ENCODE measurements around the gene TMEM119. TPM values are rescaled to one million over a fixed set of nuclear protein-coding genes. Genes with fewer than 3 reads are reported as not detected.

TMEM119 gene
- total RNA-seq, 1 experiment from 2014 or later, result not detected

- Mint-ChIP-seq H3K4me3 (ENCODE audit: low read depth, unreplicated experiment) (no peak overlapping the region), H3K27ac (ENCODE audit: unreplicated experiment) (no peak overlapping the region), H3K36me3 (ENCODE audit: insufficient read depth, unreplicated experiment) (no peaks in the 10 kb centered on the region), H3K4me1 (ENCODE audit: low read depth, unreplicated experiment) (no peaks in the 10 kb centered on the region), H3K27me3 (ENCODE audit: unreplicated experiment) (peaks cover 68% of the 10 kb centered on the region), H3K9me3 (ENCODE audit: low read depth, unreplicated experiment) (no peaks in the 10 kb centered on the region)
- BruUV-seq (replicated peaks), result no TSS peak
- intact Hi-C loops (cut with micrococcal nuclease; ENCODE audit: unreplicated experiment), result no loop called here
- no peak for TF ChIP-seq CTCF (IDR thresholded peaks at IDR 0.05; ENCODE audit: unreplicated experiment)
- CTCF ChIA-PET, result no interaction called here
- no peak for DNase-seq
These were observed 13.3 kb downstream of the TMEM119 start for GRCh38 chr12:108584456-108585065.

- no peaks in the 10 kb centered on the region for H3K9me3 Mint-ChIP-seq (ENCODE audit: low read depth, unreplicated experiment)
- H3K27ac Mint-ChIP-seq (ENCODE audit: unreplicated experiment), result no peak overlapping the region
- DNase-seq, result no peak
- intact Hi-C loops (cut with micrococcal nuclease; ENCODE audit: unreplicated experiment), result no loop called here
- no peaks in the 10 kb centered on the region for H3K4me1 Mint-ChIP-seq (ENCODE audit: low read depth, unreplicated experiment)
- peaks cover 68% of the 10 kb centered on the region for H3K27me3 Mint-ChIP-seq (ENCODE audit: unreplicated experiment)
- no peaks in the 10 kb centered on the region for H3K36me3 Mint-ChIP-seq (ENCODE audit: insufficient read depth, unreplicated experiment)
- CTCF ChIA-PET, result no interaction called here
- no peak for TF ChIP-seq CTCF (IDR thresholded peaks at IDR 0.05; ENCODE audit: unreplicated experiment)
- no peak overlapping the region for H3K4me3 Mint-ChIP-seq (ENCODE audit: low read depth, unreplicated experiment)
- BruUV-seq (replicated peaks), result no TSS peak
These were observed 13.9 kb downstream of the TMEM119 start for GRCh38 chr12:108583991-108584390.

DNA sequence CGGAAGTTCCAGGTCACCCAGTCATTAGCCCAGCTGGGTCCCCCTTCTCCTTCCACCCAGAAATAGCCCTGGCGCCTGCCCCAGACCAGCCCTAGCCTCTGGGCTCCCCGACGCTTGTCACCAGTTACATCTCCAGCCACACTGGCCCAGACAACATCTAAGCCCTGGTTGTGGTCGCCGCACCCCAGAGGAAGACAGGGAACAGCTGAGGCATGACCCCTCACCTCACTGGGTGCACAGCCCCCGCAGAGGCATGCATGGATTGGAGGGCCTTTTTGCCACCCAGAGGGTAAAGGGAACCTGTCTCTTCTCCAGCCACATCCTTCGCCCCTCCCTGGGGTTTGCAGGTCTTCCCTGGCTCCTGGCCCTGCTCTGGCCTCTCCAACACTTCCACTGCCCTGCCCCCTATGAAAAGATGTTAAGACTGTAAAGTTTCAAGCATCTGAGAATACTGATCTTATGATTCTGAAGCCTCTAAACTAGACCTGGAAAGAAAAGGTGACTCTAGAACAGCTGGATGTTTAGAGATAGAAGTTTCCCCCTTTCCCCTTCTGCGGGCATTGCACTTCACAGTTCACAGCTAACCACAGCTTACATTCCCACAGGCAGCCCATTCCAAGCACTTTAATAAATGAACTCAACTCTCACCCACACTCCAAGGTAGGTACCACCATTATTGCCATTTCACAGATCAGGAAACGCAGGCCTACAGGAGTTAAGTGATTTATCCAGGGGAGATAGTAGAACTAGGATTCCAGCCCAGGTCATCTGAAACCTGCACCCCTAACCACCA is 14.7 kb downstream of the TMEM119 start:
- intact Hi-C loops (cut with micrococcal nuclease; ENCODE audit: unreplicated experiment), result no loop called here
- Mint-ChIP-seq H3K4me3 (ENCODE audit: low read depth, unreplicated experiment) (no peak overlapping the region), H3K27ac (ENCODE audit: unreplicated experiment) (no peak overlapping the region)

GRCh38 chr12:108582509-108582908 is 15.4 kb downstream of the TMEM119 start:
- peaks cover 68% of the 10 kb centered on the region for H3K27me3 Mint-ChIP-seq (ENCODE audit: unreplicated experiment)
- no peak overlapping the region for H3K4me3 Mint-ChIP-seq (ENCODE audit: low read depth, unreplicated experiment)
- no peaks in the 10 kb centered on the region for H3K36me3 Mint-ChIP-seq (ENCODE audit: insufficient read depth, unreplicated experiment)
- no peaks in the 10 kb centered on the region for H3K4me1 Mint-ChIP-seq (ENCODE audit: low read depth, unreplicated experiment)
- CTCF ChIA-PET, result no interaction called here
- H3K9me3 Mint-ChIP-seq (ENCODE audit: low read depth, unreplicated experiment), result peaks cover 2% of the 10 kb centered on the region
- intact Hi-C loops (cut with micrococcal nuclease; ENCODE audit: unreplicated experiment), result no loop called here
- no peak for TF ChIP-seq CTCF (IDR thresholded peaks at IDR 0.05; ENCODE audit: unreplicated experiment)
- H3K27ac Mint-ChIP-seq (ENCODE audit: unreplicated experiment), result no peak overlapping the region
- no TSS peak for BruUV-seq (replicated peaks)
- no peak for DNase-seq

More for the DNA sequence above, 14.7 kb downstream of the TMEM119 start:
- no TSS peak for BruUV-seq (replicated peaks)
- Mint-ChIP-seq H3K36me3 (ENCODE audit: insufficient read depth, unreplicated experiment) (no peaks in the 10 kb centered on the region), H3K27me3 (ENCODE audit: unreplicated experiment) (peaks cover 68% of the 10 kb centered on the region), H3K4me1 (ENCODE audit: low read depth, unreplicated experiment) (no peaks in the 10 kb centered on the region), H3K9me3 (ENCODE audit: low read depth, unreplicated experiment) (peaks cover 2% of the 10 kb centered on the region)
- TF ChIP-seq CTCF (IDR thresholded peaks at IDR 0.05; ENCODE audit: unreplicated experiment), result no peak
- DNase-seq, result no peak
- CTCF ChIA-PET, result interaction anchor here (0.7 kb wide), 1 partner anchor 597 kb away, joined by 3 read pairs; no protein-coding TSS in a partner anchor

Data from Calu3 (cell line).